K562 (cell line): ENCODE data around the gene DDAH1. TPM values are rescaled to one million over a fixed set of nuclear protein-coding genes. Genes with fewer than 3 reads are reported as not detected.

Experiments
- ATAC-seq: fragments of 200-7000 bp; cut with Tn5 transposase; 3 replicates; pipeline ENCODE4 v1.9.1; 2020; ENCODE audit warnings: moderate library complexity
- BruUV-seq: library from RNA; stranded (reverse); fragments of 400-500 nt; replicated peaks from 2 replicates; lab custom pipeline; 2021; lab: Mats Ljungman, UMichigan
- CTCF ChIA-PET: fragments of 300-600 bp; formaldehyde crosslinking; extraction: SDS; loops from one replicate; lab custom pipeline; 2021; ENCODE audit warnings: low intra/inter-chr PET ratio; lab: Yijun Ruan, JAX
- POLR2A ChIA-PET: fragments of 300-600, 350-650 bp; sonication (Branson Sonifier 250); formaldehyde crosslinking; extraction: SDS; loops from one replicate; lab custom pipeline; 2021; ENCODE audit warnings: antibody characterized with exemption, inconsistent platforms; lab: Yijun Ruan, JAX
- DNase-seq, 4 experiments: peaks; one replicate each; pipeline versions ENCODE4 v3.0.0 to v3.0.0-alpha.2; 2011 to 2018; ENCODE audit warnings: low spot score in 3 of 4, mixed read lengths in 3 of 4; ENCODE audit errors: extremely low read depth in 1 of 4
- FAIRE-seq: peaks from 2 replicates; lab custom pipeline; 2011; peaks lifted over from hg19 to GRCh38; lab: Jason Lieb, UNC
- H2AFZ ChIP-seq: 2 replicates; pipeline ENCODE4 v1.6.0; 2011; ENCODE audit warnings: low read depth, low read length, control low read depth, inconsistent platforms
- H3K27ac ChIP-seq: fragments of 200-600 bp; 3 replicates; pipeline ENCODE4 v1.8.0; 2011; ENCODE audit warnings: low read depth, mild to moderate bottlenecking, control low read depth, inconsistent platforms, low read length, moderate library complexity, mixed read lengths; ENCODE audit errors: extremely low read depth
- H3K27me3 ChIP-seq, 2 experiments: fragments of 300-600 bp in 1 of 2; 2 replicates in 1 of 2; 3 replicates in 1 of 2; pipeline versions ENCODE4 v1.6.0 to v1.8.0; 2011; ENCODE audit warnings: inconsistent platforms in 2 of 2, low read length in 2 of 2, mild to moderate bottlenecking in 1 of 2, mixed read lengths in 1 of 2, moderate library complexity in 1 of 2; ENCODE audit not compliant: control insufficient read depth in 2 of 2, insufficient read depth in 2 of 2
- H3K36me3 ChIP-seq: fragments of 300-600 bp; 3 replicates; pipeline ENCODE4 v1.8.0; 2011; ENCODE audit warnings: mild to moderate bottlenecking, low read length, inconsistent platforms; ENCODE audit not compliant: control insufficient read depth, insufficient read depth
- H3K4me1 ChIP-seq, 2 experiments: fragments of 200-600 bp in 1 of 2; replicated peaks in 1 of 2; 2 replicates in 1 of 2; 3 replicates in 1 of 2; pipeline versions ENCODE4 v1.5.1 to v1.8.0; 2011; ENCODE audit warnings: inconsistent platforms in 2 of 2, low read length in 2 of 2, mild to moderate bottlenecking in 1 of 2, mixed read lengths in 1 of 2, moderate library complexity in 1 of 2; ENCODE audit not compliant: control insufficient read depth in 2 of 2, insufficient read depth in 2 of 2
- H3K4me2 ChIP-seq: 2 replicates; pipeline ENCODE4 v1.6.1; 2011; ENCODE audit warnings: low read length, control low read depth, inconsistent platforms, mixed read lengths; ENCODE audit not compliant: insufficient read depth
- H3K4me3 ChIP-seq: fragments of 200-600 bp; sonication (generic), shearing (Covaris generic); 2 replicates; pipeline ENCODE4 v1.5.1; 2016; ENCODE audit warnings: control low read depth, inconsistent platforms
- H3K79me2 ChIP-seq: fragments of 200-600 bp; 3 replicates; pipeline ENCODE4 v1.8.0; 2011; ENCODE audit warnings: low read length, inconsistent platforms; ENCODE audit not compliant: control insufficient read depth, insufficient read depth
- H3K9ac ChIP-seq, 2 experiments: 2 replicates each; pipeline versions ENCODE4 v1.6.0 to v1.6.1; 2011; ENCODE audit warnings: low read depth in 2 of 2, low read length in 2 of 2, control low read depth in 1 of 2, inconsistent platforms in 1 of 2, mild to moderate bottlenecking in 1 of 2, mixed read lengths in 1 of 2; ENCODE audit not compliant: insufficient read depth in 1 of 2
- H3K9me1 ChIP-seq: one replicate; pipeline ENCODE4 v1.6.0; 2011; ENCODE audit warnings: inconsistent platforms, mild to moderate bottlenecking, low read length, moderate library complexity; ENCODE audit not compliant: control insufficient read depth, insufficient read depth
- H3K9me3 ChIP-seq: replicated peaks from 2 replicates; pipeline ENCODE4 v1.5.1; 2011; ENCODE audit warnings: low read depth, low read length, inconsistent platforms; ENCODE audit not compliant: control insufficient read depth, insufficient read depth
- H4K20me1 ChIP-seq: replicated peaks from 2 replicates; pipeline ENCODE4 v1.6.1; 2011; ENCODE audit warnings: low read length, inconsistent platforms, mixed read lengths; ENCODE audit not compliant: control insufficient read depth, insufficient read depth
- ARID2 ChIP-seq: fragments of 450-650 bp; IDR thresholded peaks from 2 replicates; pipeline ENCODE4 v1.6.1; 2017; ENCODE audit warnings: antibody characterized with exemption, mild to moderate bottlenecking
- ARID3B ChIP-seq: fragments of 250-450 bp; sonication (Bioruptor Pico); IDR thresholded peaks from 2 replicates; pipeline ENCODE4 v1.4.0; 2020; ENCODE audit warnings: borderline replicate concordance
- HMG20A ChIP-seq: fragments of 450-650 bp; formaldehyde crosslinking; conservative IDR thresholded peaks from 2 replicates; pipeline ENCODE4 v1.4.0; 2020; ENCODE audit warnings: mild to moderate bottlenecking, mixed read lengths
- HNRNPK ChIP-seq: fragments of 200-400 bp; formaldehyde crosslinking; IDR thresholded peaks from one replicate; pipeline ENCODE4 v1.6.1; 2018; ENCODE audit warnings: mild to moderate bottlenecking, low read depth, low read length; ENCODE audit not compliant: poor library complexity, severe bottlenecking
- SOX6 ChIP-seq: fragments of 450-650 bp; IDR thresholded peaks from 2 replicates; pipeline ENCODE4 v1.6.1; 2014; ENCODE audit warnings: mild to moderate bottlenecking
- TGIF2 ChIP-seq: sonication (generic); formaldehyde crosslinking; IDR thresholded peaks from 2 replicates; pipeline ENCODE4 v1.8.1; 2022; ENCODE audit warnings: mild to moderate bottlenecking, missing genetic modification reagents, moderate library complexity
- U2AF2 ChIP-seq: fragments of 200-400 bp; formaldehyde crosslinking; optimal IDR thresholded peaks from 2 replicates; pipeline ENCODE3; 2017; ENCODE audit warnings: low read depth, mild to moderate bottlenecking, low read length
- ZBTB26 ChIP-seq: fragments of 450-650 bp; formaldehyde crosslinking; IDR thresholded peaks from 2 replicates; pipeline ENCODE4 v1.4.0; 2022; ENCODE audit warnings: missing genetic modification characterization
- ZNF511 ChIP-seq: sonication (generic); formaldehyde crosslinking; IDR thresholded peaks from 2 replicates; pipeline ENCODE4 v1.8.0; 2022; ENCODE audit warnings: mild to moderate bottlenecking, missing genetic modification reagents
- ZNF586 ChIP-seq: fragments of 450-650 bp; formaldehyde crosslinking; conservative IDR thresholded peaks from 2 replicates; pipeline ENCODE4 v1.4.0; 2020; ENCODE audit warnings: mild to moderate bottlenecking, moderate library complexity
- WGBS: fragments of 100-300 bp; shearing (Covaris generic); methylation state at CpG from one replicate; pipeline ENCODE4 v1.1.6; 2016; ENCODE audit warnings: low coverage, mixed read lengths; ENCODE audit not compliant: insufficient coverage; ENCODE audit errors: missing lambda C conversion rate; 5-methylcytosine and 5-hydroxymethylcytosine counted together
- in situ Hi-C: fragments of 300-500 bp; cut with MboI; formaldehyde crosslinking; loops from 4 replicates; pipeline ENCODE4 v1.15.0; 2018; ENCODE audit warnings: inconsistent platforms, mixed read lengths
- intact Hi-C: fragments of 100-400 bp; cut with micrococcal nuclease; formaldehyde crosslinking; loops from 2 replicates; pipeline ENCODE4 v1.14.2; 2022
- polyA plus RNA-seq, 8 experiments: library from polyadenylated mRNA; depleted of rRNA in 4 of 8; stranded (reverse) in 5 of 8; unstranded in 3 of 8; fragments of >200 nt; fragmentation: Nextera tagmentation in 2 of 8; fragmentation: Illumina TruSeq in 1 of 8; extraction: Ambion mirVana in 2 of 8; extraction: Trizol in 1 of 8; gene quantifications; 2 replicates each; pipeline versions ENCODE4 v1.2.1 to v1.2.3, GENCODE V29; 2011 to 2014; ENCODE audit warnings: inconsistent platforms in 1 of 8, missing spikeins in 1 of 8
- total RNA-seq, 7 experiments: library from RNA; depleted of rRNA in 6 of 7; stranded (reverse); fragments of >200 nt in 6 of 7; fragmentation: Illumina TruSeq in 2 of 7; extraction: Trizol in 2 of 7; gene quantifications; 2 replicates each; pipeline versions ENCODE4 v1.2.1 to v1.2.3, GENCODE V29; 2011 to 2021; ENCODE audit warnings: low replicate concordance in 1 of 7

The DDAH1 gene
- total and polyA plus RNA-seq, 9 of the 15 experiments (the other 6 are each of a cell fraction or from before 2014, with no cell fraction given), result 0.04 to 0.24 (median 0.10) TPM

DNA sequence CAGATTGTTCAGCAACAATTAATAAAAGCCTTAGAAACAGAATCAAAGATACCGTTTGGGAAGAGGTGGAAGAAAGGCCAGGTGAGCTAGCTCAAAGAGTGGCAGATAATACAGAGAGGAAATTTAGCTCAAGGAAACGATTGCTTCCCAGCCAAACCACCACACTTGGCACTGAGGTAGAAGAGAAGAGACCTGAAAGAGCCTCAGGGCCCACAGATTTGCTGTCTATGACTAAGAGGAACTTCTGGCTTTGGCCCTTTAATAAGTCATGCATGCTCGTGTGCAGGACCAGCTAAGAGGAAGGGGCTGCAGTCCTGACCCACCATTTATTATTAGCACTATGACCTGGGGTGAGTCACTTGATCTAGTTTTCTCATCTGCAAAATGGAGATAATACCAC is 115.7 kb downstream of the DDAH1 start:
- TF ChIP-seq TGIF2 (CRISPR knock-in tag), result no peak
- no peak for TF ChIP-seq HMG20A (CRISPR knock-in tag)
- no peak for TF ChIP-seq HNRNPK
- no peak for TF ChIP-seq SOX6
- TF ChIP-seq ZBTB26 (CRISPR knock-in tag), result no peak
- TF ChIP-seq ARID3B (CRISPR knock-in tag), result no peak
- no peak for TF ChIP-seq ZNF511 (CRISPR knock-in tag)
- TF ChIP-seq U2AF2, result no peak
- TF ChIP-seq ARID2, result no peak
- TF ChIP-seq ZNF586, result no peak
- TF ChIP-seq, all 486 proteins: peak for 0
- H3K4me2 ChIP-seq, result no peak overlapping the region
- no peak overlapping the region for H3K9ac ChIP-seq
- ATAC-seq (no peak), DNase-seq (no peak), FAIRE-seq (no peak)
- in situ Hi-C loops, result no loop called here
- no peaks in the 10 kb centered on the region for H3K36me3 ChIP-seq
- intact Hi-C loops, result loop anchor here (10.0 kb wide), 1 partner anchor 236 kb away; the partner anchor contains the start of gene CCN1
- no peak overlapping the region for H3K27ac ChIP-seq
- BruUV-seq, result no TSS peak
- no peaks in the 10 kb centered on the region for H3K79me2 ChIP-seq
- H3K9me1 ChIP-seq, result no peaks in the 10 kb centered on the region
- no peaks in the 10 kb centered on the region for H3K27me3 ChIP-seq
- H4K20me1 ChIP-seq, result no peaks in the 10 kb centered on the region
- ChIA-PET CTCF (no interaction called here), POLR2A (interaction anchor here (1.2 kb wide), 1 partner anchor 14 kb away, joined by 3 read pairs; no protein-coding TSS in a partner anchor)
- no peaks in the 10 kb centered on the region for H3K4me1 ChIP-seq
- H3K4me3 ChIP-seq, result no peak overlapping the region
- no peaks in the 10 kb centered on the region for H3K9me3 ChIP-seq
- 0% methylated on average over 3 of the region's 3 CpGs for WGBS
- H2AFZ ChIP-seq, result no peak overlapping the region
